B cell (primary cell): ENCODE data around the gene PPP1R3D. TPM values are rescaled to one million over a fixed set of nuclear protein-coding genes. Genes with fewer than 3 reads are reported as not detected.

Experiments used
- ATAC-seq: fragments of 200-7000 bp; cut with Tn5 transposase; one replicate; pipeline ENCODE4 v1.10.0; 2021; ENCODE audit warnings: low read depth, mild to moderate bottlenecking, moderate number of reproducible peaks, moderate library complexity
- CTCF ChIA-PET: fragments of 350-600 bp; sonication (Branson Sonifier 250); formaldehyde crosslinking; loops from one replicate; lab custom pipeline; 2021; ENCODE audit warnings: antibody characterized with exemption, inconsistent platforms; lab: Charles Lee
- POLR2A ChIA-PET: fragments of 350-600 bp; sonication (Branson Sonifier 250); formaldehyde crosslinking; loops from one replicate; lab custom pipeline; 2021; ENCODE audit warnings: antibody characterized with exemption; lab: Charles Lee
- DNase-seq: peaks from one replicate; pipeline ENCODE4 v3.0.0; 2013
- H2AFZ ChIP-seq: 2 replicates; pipeline ENCODE4 v1.6.1; 2012; ENCODE audit warnings: mild to moderate bottlenecking, low read depth, low read length; ENCODE audit not compliant: insufficient read depth, poor library complexity, severe bottlenecking
- H3K27ac ChIP-seq, 2 donors: 1 replicate in 1 of 2; 2 replicates in 1 of 2; pipeline ENCODE4 v1.5.1; 2012 to 2013; ENCODE audit warnings: low read length in 2 of 2, mild to moderate bottlenecking in 2 of 2, moderate library complexity in 1 of 2
- H3K27me3 ChIP-seq, 4 experiments: fragments of 200-600 bp in 1 of 4; sonication (generic) in 1 of 4; replicated peaks in 1 of 4; 1 replicate in 2 of 4; 2 replicates in 2 of 4; pipeline versions ENCODE4 v1.6.1 to v1.7.0; 2013 to 2016; ENCODE audit warnings: low read length in 3 of 4, mild to moderate bottlenecking in 2 of 4, mixed read lengths in 1 of 4, moderate library complexity in 1 of 4; ENCODE audit not compliant: insufficient read depth in 4 of 4, control insufficient read depth in 3 of 4; ENCODE audit errors: control extremely low read depth in 1 of 4
- H3K36me3 ChIP-seq, 2 experiments: replicated peaks in 1 of 2; 1 replicate in 1 of 2; 2 replicates in 1 of 2; pipeline versions ENCODE4 v1.6.1 to v1.7.1; 2013; ENCODE audit warnings: low read length in 1 of 2; ENCODE audit not compliant: insufficient read depth in 2 of 2, control insufficient read depth in 1 of 2; ENCODE audit errors: control extremely low read depth in 1 of 2, extremely low read depth in 1 of 2
- H3K4me1 ChIP-seq, 2 donors: fragments of 200-600 bp in 1 of 2; sonication (generic) in 1 of 2; 1 replicate in 1 of 2; 2 replicates in 1 of 2; pipeline versions ENCODE4 v1.5.1 to v1.6.1; 2013 to 2017; ENCODE audit warnings: low read length in 2 of 2; ENCODE audit not compliant: control insufficient read depth in 2 of 2, insufficient read depth in 2 of 2
- H3K4me2 ChIP-seq: replicated peaks from 2 replicates; pipeline ENCODE3; 2012; ENCODE audit warnings: mild to moderate bottlenecking, low read depth, low read length; ENCODE audit not compliant: poor library complexity, severe bottlenecking
- H3K4me3 ChIP-seq, 5 experiments: fragments of 200-600 bp in 1 of 5; sonication (generic) in 1 of 5; 1 replicate in 3 of 5; 2 replicates in 2 of 5; pipeline versions ENCODE4 v1.5.1 to v1.7.0; 2011 to 2016; ENCODE audit warnings: low read length in 4 of 5, mild to moderate bottlenecking in 4 of 5, low read depth in 2 of 5, control low read depth in 1 of 5, moderate library complexity in 1 of 5; ENCODE audit not compliant: insufficient read depth in 1 of 5; ENCODE audit errors: control extremely low read depth in 1 of 5, extremely low read depth in 1 of 5
- H3K79me2 ChIP-seq: fragments of 200-600 bp; sonication (generic); one replicate; pipeline ENCODE4 v1.6.0; 2016; ENCODE audit warnings: low read length; ENCODE audit not compliant: control insufficient read depth, insufficient read depth
- H3K9ac ChIP-seq: fragments of 200-600 bp; sonication (generic); 2 replicates; pipeline ENCODE4 v1.6.1; 2017; ENCODE audit warnings: mild to moderate bottlenecking, low read length, moderate library complexity
- H3K9me3 ChIP-seq, 3 donors: one replicate each; pipeline versions ENCODE4 v1.6.1 to v1.7.1; 2013; ENCODE audit warnings: low read length in 2 of 3; ENCODE audit not compliant: control insufficient read depth in 2 of 3, insufficient read depth in 1 of 3; ENCODE audit errors: control extremely low read depth in 1 of 3
- H4K20me1 ChIP-seq: 2 replicates; pipeline ENCODE4 v1.6.0; 2012; ENCODE audit warnings: mild to moderate bottlenecking, low read length; ENCODE audit not compliant: insufficient read depth, control insufficient read depth, poor library complexity, severe bottlenecking
- H3K27ac Mint-ChIP-seq: one replicate; pipeline ENCODE4 v1.8.0; 2021; ENCODE audit warnings: mixed read lengths
- H3K27me3 Mint-ChIP-seq: one replicate; pipeline ENCODE4 v1.8.0; 2021; ENCODE audit warnings: mixed read lengths
- H3K4me1 Mint-ChIP-seq: one replicate; pipeline ENCODE4 v1.8.0; 2021; ENCODE audit warnings: mixed read lengths
- H3K4me3 Mint-ChIP-seq: one replicate; pipeline ENCODE4 v1.8.0; 2021; ENCODE audit warnings: mixed read lengths
- H3K9me3 Mint-ChIP-seq: one replicate; pipeline ENCODE4 v1.8.0; 2022; ENCODE audit warnings: mixed read lengths; ENCODE audit not compliant: insufficient read depth
- CTCF ChIP-seq: fragments of 200-600 bp; IDR thresholded peaks from one replicate; pipeline ENCODE4 v1.8.0; 2022; ENCODE audit warnings: antibody characterized with exemption, mild to moderate bottlenecking
- EZH2 ChIP-seq: IDR thresholded peaks from 2 replicates; pipeline ENCODE4 v1.6.1; 2012; ENCODE audit warnings: borderline replicate concordance, low read depth, mild to moderate bottlenecking, moderate library complexity, low read length; ENCODE audit not compliant: insufficient read depth, poor library complexity, severe bottlenecking
- WGBS: methylation state at CpG from one replicate; pipeline ENCODE4 v1.1.5; 2013; ENCODE audit warnings: missing lambda C conversion rate; ENCODE audit not compliant: insufficient coverage; 5-methylcytosine and 5-hydroxymethylcytosine counted together
- intact Hi-C: fragments of 100-400 bp; cut with micrococcal nuclease; formaldehyde crosslinking; loops from one replicate; pipeline ENCODE4 v1.10.0; 2022
- polyA plus RNA-seq: library from polyadenylated mRNA; depleted of rRNA; stranded (reverse); fragments of >200 nt; gene quantifications from 2 replicates; pipeline ENCODE4 v1.2.3, GENCODE V29; 2012
- total RNA-seq, 2 donors: library from RNA; stranded (reverse); fragments of 120-200 nt in 1 of 2; gene quantifications; 1 replicate in 1 of 2; 2 replicates in 1 of 2; pipeline versions ENCODE4 v1.2.3 to v1.2.4, GENCODE V29; 2013 to 2022

Gene PPP1R3D
- total and polyA plus RNA-seq, 2 donors (not counting 1 experiment from before 2014, with no cell fraction given), result 1.2 to 13.6 TPM

- peaks cover 4 to 9% of the 10 kb centered on the region in 2 donors for H3K4me1 ChIP-seq
- no peak overlapping the region for H3K27ac Mint-ChIP-seq
- ChIA-PET CTCF (no interaction called here), POLR2A (no interaction called here)
- DNase-seq, result no peak
- H3K27ac ChIP-seq, result no peak overlapping the region
- H3K79me2 ChIP-seq, result no peaks in the 10 kb centered on the region
- H3K4me2 ChIP-seq, result no peak overlapping the region
- no peak overlapping the region for H3K4me3 Mint-ChIP-seq
- H3K9ac ChIP-seq, result no peak overlapping the region
- H3K4me1 Mint-ChIP-seq, result peaks cover 9% of the 10 kb centered on the region
- H3K27me3 Mint-ChIP-seq, result no peaks in the 10 kb centered on the region
- no peaks in the 10 kb centered on the region for H4K20me1 ChIP-seq
- intact Hi-C loops, result no loop called here
- H3K9me3 Mint-ChIP-seq, result no peaks in the 10 kb centered on the region
- no peaks in the 10 kb centered on the region for H3K9me3 ChIP-seq
- H3K36me3 ChIP-seq, result no peaks in the 10 kb centered on the region
- H3K4me3 ChIP-seq, result no peak overlapping the region
- H2AFZ ChIP-seq, result no peak overlapping the region
- WGBS, result 100% methylated on average over 1 of the region's 3 CpGs
- TF ChIP-seq CTCF (no peak), EZH2 (no peak)
- ATAC-seq, result no peak
- no peaks in the 10 kb centered on the region for H3K27me3 ChIP-seq
These were observed 45.8 kb upstream of the PPP1R3D start for GRCh38 chr20:59985864-59986263.

DNA sequence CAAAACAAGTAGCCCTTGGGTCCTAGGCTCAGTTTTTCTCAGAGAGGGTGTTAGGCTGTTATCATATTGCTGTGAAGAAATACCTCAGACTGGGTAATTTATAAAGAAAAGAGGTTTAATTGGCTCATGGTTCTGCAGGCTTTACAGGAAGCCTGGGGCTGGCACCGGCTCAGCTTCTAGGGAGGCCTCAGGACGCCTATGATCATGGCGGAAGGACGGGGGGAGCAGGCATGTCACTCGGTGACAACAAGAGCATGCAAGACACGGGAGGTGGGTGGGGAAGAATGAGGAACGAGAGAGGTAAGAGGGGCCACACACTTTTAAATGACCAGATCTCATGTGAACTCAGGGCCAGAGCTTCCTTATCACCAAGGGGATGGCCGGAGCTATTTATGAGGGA lies 45.1 kb upstream of the PPP1R3D start:
- ChIA-PET CTCF (no interaction called here), POLR2A (no interaction called here)
- no peaks in the 10 kb centered on the region for H4K20me1 ChIP-seq
- no peak for DNase-seq
- Mint-ChIP-seq H3K4me3 (no peak overlapping the region), H3K27me3 (no peaks in the 10 kb centered on the region), H3K9me3 (no peaks in the 10 kb centered on the region), H3K27ac (no peak overlapping the region), H3K4me1 (peaks cover 9% of the 10 kb centered on the region)
- no peaks in the 10 kb centered on the region for H3K9me3 ChIP-seq
- peak overlapping the region; percentile 31 for H3K4me2 ChIP-seq
- ATAC-seq, result no peak
- no peak overlapping the region for H3K27ac ChIP-seq
- H3K79me2 ChIP-seq, result no peaks in the 10 kb centered on the region
- intact Hi-C loops, result no loop called here
- no peaks in the 10 kb centered on the region for H3K27me3 ChIP-seq
- H3K4me1 ChIP-seq, result peaks cover 4 to 9% of the 10 kb centered on the region in 2 donors
- H3K4me3 ChIP-seq, result no peak overlapping the region
- H3K36me3 ChIP-seq, result no peaks in the 10 kb centered on the region
- H2AFZ ChIP-seq, result peak overlapping the region; percentile 70
- TF ChIP-seq EZH2 (no peak), CTCF (no peak)
- 72% methylated on average over 6 of the region's 8 CpGs for WGBS
- H3K9ac ChIP-seq, result no peak overlapping the region
